ENCODE results near the gene CACNA2D4.

Gene CACNA2D4

DNA sequence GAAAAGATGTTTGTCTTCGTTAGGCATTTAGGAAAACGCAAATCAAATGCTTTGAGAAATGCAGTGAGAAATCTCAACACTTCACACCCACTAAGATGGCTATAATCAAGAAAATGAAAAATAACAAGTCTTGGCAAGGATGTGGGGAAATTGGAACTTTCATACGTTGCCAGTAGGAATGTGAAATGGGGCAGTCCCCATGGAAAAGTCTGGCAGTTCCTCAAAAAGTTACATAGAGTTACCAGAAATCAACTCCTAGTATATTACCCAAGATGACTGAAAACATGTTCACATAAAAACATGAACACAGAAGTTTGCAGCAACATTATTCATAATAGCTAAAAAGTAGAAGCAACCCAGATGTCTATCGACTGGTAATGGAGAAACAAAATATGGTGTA, 139.5 kb downstream of the CACNA2D4 start:
- TF ChIP-seq, protein P1, sequence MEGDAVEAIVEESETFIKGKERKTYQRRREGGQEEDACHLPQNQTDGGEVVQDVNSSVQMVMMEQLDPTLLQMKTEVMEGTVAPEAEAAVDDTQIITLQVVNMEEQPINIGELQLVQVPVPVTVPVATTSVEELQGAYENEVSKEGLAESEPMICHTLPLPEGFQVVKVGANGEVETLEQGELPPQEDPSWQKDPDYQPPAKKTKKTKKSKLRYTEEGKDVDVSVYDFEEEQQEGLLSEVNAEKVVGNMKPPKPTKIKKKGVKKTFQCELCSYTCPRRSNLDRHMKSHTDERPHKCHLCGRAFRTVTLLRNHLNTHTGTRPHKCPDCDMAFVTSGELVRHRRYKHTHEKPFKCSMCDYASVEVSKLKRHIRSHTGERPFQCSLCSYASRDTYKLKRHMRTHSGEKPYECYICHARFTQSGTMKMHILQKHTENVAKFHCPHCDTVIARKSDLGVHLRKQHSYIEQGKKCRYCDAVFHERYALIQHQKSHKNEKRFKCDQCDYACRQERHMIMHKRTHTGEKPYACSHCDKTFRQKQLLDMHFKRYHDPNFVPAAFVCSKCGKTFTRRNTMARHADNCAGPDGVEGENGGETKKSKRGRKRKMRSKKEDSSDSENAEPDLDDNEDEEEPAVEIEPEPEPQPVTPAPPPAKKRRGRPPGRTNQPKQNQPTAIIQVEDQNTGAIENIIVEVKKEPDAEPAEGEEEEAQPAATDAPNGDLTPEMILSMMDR (IDR thresholded peaks at IDR 0.05; ENCODE audit: low read depth, low read length) = no peak
- H3K4me3 ChIP-seq (ENCODE audit: low read depth, low read length) = no peak overlapping the region

DNA sequence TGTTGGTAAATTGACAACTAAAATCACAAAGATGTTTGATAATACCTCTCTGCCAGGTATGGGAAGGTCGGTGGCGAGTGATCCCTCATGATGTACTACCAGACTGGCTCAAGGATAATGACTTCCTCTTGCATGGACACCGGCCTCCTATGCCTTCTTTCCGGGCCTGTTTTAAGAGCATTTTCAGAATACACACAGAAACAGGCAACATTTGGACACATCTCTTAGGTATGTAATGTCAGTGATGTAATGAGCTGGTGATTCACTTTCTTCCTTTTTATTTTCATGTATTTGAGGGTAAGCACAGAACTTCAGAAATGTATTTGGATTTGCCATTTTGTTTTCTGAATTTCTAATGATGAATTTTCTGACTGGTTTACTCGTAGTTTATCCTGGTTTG, 140.7 kb downstream of the CACNA2D4 start:
- TF ChIP-seq, protein P1 (IDR thresholded peaks at IDR 0.05; ENCODE audit: low read depth, low read length) = no peak
- H3K4me3 ChIP-seq (ENCODE audit: low read depth, low read length) = no peak overlapping the region

DNA sequence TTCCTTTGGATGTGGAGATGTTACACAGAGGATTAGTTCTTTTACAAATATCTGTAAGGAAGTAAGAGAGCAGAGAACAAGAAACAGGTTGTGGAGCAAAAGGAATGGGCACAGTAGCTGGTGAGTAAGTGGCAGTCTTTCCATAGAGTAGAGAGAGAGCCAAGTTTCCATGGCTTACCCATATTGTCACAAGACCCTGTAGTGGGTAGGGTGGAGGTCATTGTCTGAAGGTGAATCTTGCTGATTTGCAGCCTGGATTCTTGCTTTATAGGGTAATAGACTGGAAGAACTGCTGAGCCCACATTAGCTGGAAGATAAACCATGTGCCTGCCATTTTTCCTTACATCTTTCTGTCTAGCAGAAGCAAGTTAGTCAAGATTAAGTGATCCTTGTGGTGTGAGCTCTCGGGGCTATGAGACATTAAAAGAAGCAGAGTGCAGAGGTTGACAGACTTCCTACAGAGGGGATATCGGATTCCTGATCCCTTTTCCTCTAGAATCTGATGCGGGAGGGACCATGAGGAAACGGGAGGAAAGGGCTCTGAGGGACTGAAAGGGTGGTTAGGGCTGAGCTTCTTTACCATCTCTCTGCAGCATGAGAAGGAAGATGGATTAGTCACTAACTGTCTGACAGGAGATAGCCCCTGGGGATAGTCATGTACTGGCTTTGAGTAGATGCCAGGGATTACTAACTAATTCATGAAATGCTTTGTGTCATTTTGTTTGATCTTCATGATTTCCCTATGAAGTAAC, 142.1 kb downstream of the CACNA2D4 start:
- TF ChIP-seq, protein P1 (IDR thresholded peaks at IDR 0.05; ENCODE audit: low read depth, low read length) = no peak
- H3K4me3 ChIP-seq (ENCODE audit: low read depth, low read length) = no peak overlapping the region

DNA sequence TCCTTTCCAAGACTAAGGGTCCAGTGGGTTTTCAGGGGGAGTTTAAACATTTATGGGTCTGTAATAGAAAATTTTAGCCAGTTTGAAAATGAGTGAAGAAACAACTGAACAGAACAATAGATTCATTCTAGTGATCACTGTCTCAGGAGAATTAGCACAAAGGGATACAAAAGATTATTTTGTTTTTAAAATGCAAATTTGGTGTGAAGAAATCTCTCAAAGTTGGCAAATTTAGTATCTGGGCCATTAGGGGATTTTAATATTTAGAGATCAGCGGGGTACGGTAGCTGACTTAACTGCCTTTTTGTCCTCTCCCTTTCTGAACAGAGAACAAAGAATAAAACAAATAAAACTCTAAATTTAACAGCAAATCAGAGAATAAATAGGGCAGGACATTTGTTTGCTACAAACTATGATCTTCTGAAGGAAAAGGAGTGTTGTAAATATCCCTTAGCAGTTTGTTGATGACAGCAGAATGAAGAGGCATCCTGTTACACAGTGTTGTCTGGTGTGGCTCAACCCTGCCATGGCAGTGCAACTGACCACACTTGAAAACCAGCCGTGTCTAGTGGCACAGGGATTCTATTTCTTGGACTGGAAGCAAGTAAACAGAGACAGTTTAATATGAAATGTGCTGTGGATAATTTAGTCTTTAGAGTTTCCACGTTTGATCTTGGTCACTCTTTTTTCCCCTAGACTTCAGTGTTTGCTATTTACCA, 144.4 kb downstream of the CACNA2D4 start:
- TF ChIP-seq, protein P1 (IDR thresholded peaks at IDR 0.05; ENCODE audit: low read depth, low read length) = no peak
- no peak overlapping the region for H3K4me3 ChIP-seq (ENCODE audit: low read depth, low read length)

DNA sequence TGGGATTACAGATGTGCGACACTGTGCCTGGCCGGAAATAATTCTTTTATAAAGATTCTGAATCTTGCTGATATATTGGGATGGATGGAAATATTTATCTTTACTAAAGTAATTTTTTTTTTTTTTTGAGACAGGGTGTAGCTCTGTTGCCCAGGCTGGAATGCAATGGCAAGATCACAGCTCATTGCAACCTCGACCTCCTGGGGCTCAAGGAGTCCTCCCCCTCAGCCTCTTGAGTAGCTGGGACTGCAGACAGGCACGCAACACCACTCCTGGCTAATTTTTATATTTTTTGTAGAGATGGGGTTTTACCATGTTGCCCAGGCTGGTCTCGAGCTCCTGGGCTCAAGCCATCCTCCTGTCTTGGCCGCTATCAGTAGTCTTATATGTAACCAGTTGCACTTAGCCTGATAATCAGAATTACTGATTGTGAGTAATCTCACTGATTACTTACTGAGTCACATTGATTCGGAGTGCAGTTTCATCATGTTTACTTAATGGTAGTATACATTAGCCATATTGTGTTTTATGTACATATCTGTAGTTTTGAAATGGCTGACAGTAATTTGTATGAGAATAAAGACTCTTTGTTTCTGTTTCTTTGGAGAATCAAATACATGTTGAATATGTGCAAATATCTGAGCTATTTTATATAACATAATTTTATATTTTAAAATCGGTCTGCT, 148.5 kb downstream of the CACNA2D4 start:
- TF ChIP-seq, protein P1 (IDR thresholded peaks at IDR 0.05; ENCODE audit: low read depth, low read length) = no peak
- no peak overlapping the region for H3K4me3 ChIP-seq (ENCODE audit: low read depth, low read length)

DNA sequence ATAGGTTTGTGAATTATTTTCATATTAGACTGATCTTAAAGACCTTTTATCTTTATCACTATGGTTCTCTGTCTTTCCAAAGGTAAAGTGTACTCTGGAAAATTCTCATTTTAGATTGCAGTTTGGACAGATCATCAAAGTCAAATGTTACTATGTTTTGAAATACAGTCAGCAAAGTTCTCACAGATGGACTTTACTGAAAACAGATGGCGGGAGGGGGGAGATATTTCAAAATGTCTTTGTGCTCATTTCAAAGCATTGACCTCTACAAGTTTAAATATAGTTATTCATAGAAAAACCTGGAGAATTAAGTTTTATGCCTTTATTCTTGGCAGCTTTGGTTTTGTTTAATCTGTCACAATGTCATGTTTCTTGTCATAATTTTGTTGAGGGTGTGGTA, 149.8 kb downstream of the CACNA2D4 start:
- TF ChIP-seq, protein P1 (IDR thresholded peaks at IDR 0.05; ENCODE audit: low read depth, low read length) = no peak
- no peak overlapping the region for H3K4me3 ChIP-seq (ENCODE audit: low read depth, low read length)
